Fibroblast of lung (primary cell): Measurements from ENCODE around the gene GPR55. TPM values are rescaled to one million over a fixed set of nuclear protein-coding genes. Genes with fewer than 3 reads are reported as not detected.
"Not testable (repeated sequence)": the region's sequence is repeated elsewhere in the genome, so short reads cannot be mapped to it uniquely, and the experiment has no call there.

ENCODE experiments used
- DNase-seq, 2 donors: peaks; one replicate each; pipeline versions ENCODE4 v3.0.0 to v3.0.0-alpha.2; 2010; ENCODE audit warnings: low read depth in 2 of 2
- H2AFZ ChIP-seq: 2 replicates; pipeline ENCODE4 v1.5.1; 2012; ENCODE audit warnings: low read length, control low read depth, inconsistent platforms
- H3K27ac ChIP-seq: 2 replicates; pipeline ENCODE4 v1.5.1; 2011; ENCODE audit warnings: low read length, control low read depth; ENCODE audit not compliant: insufficient read depth
- H3K27me3 ChIP-seq: 2 replicates; pipeline ENCODE4 v1.5.1; 2011; ENCODE audit warnings: mild to moderate bottlenecking, low read length; ENCODE audit not compliant: control insufficient read depth, insufficient read depth
- H3K36me3 ChIP-seq: 2 replicates; pipeline ENCODE4 v1.5.1; 2011; ENCODE audit warnings: low read length; ENCODE audit not compliant: control insufficient read depth, insufficient read depth
- H3K4me1 ChIP-seq: 2 replicates; pipeline ENCODE4 v1.5.1; 2011; ENCODE audit warnings: low read length; ENCODE audit not compliant: control insufficient read depth, insufficient read depth; ENCODE audit errors: extremely low read depth
- H3K4me2 ChIP-seq: 2 replicates; pipeline ENCODE4 v1.5.1; 2011; ENCODE audit warnings: low read length, control low read depth; ENCODE audit not compliant: insufficient read depth; ENCODE audit errors: extremely low read depth
- H3K4me3 ChIP-seq, 4 experiments: fragments of 200-600 bp in 1 of 4; sonication (generic) in 1 of 4; replicated peaks in 1 of 4; 2 replicates each; pipeline ENCODE4 v1.5.1; 2011 to 2016; ENCODE audit warnings: low read length in 4 of 4, low read depth in 3 of 4, mild to moderate bottlenecking in 3 of 4, control low read depth in 2 of 4, inconsistent platforms in 1 of 4, mixed read lengths in 1 of 4; ENCODE audit not compliant: insufficient read depth in 1 of 4; ENCODE audit errors: control extremely low read depth in 1 of 4
- H3K79me2 ChIP-seq: 2 replicates; pipeline ENCODE4 v1.5.1; 2012; ENCODE audit warnings: mild to moderate bottlenecking, low read length, inconsistent platforms; ENCODE audit not compliant: control insufficient read depth, insufficient read depth
- H3K9ac ChIP-seq: 2 replicates; pipeline ENCODE4 v1.5.1; 2011; ENCODE audit warnings: mild to moderate bottlenecking, low read length, control low read depth; ENCODE audit not compliant: insufficient read depth
- H3K9me3 ChIP-seq: 2 replicates; pipeline ENCODE4 v1.5.1; 2012; ENCODE audit warnings: low read depth, low read length; ENCODE audit not compliant: control insufficient read depth, insufficient read depth
- H4K20me1 ChIP-seq: 2 replicates; pipeline ENCODE4 v1.5.1; 2011; ENCODE audit warnings: low read length; ENCODE audit not compliant: control insufficient read depth, insufficient read depth; ENCODE audit errors: extremely low read depth
- CTCF ChIP-seq, 2 donors: IDR thresholded peaks in 1 of 2; conservative IDR thresholded peaks in 1 of 2; 1 replicate in 1 of 2; 2 replicates in 1 of 2; pipeline ENCODE4 v1.5.1; 2011 to 2012; ENCODE audit warnings: low read length in 2 of 2, control low read depth in 1 of 2, inconsistent platforms in 1 of 2, low read depth in 1 of 2, mild to moderate bottlenecking in 1 of 2
- EZH2 ChIP-seq: IDR thresholded peaks from 2 replicates; pipeline ENCODE4 v1.5.1; 2012; ENCODE audit warnings: low read length, control low read depth, mild to moderate bottlenecking; ENCODE audit errors: missing control alignments
- polyA plus RNA-seq, 2 donors: library from polyadenylated mRNA; depleted of rRNA in 1 of 2; stranded (reverse) in 1 of 2; unstranded in 1 of 2; fragments of >200 nt; gene quantifications; 2 replicates each; pipeline ENCODE4 v1.2.1, GENCODE V29; 2011 to 2012; ENCODE audit warnings: missing spikeins in 1 of 2
- total RNA-seq: library from RNA; depleted of rRNA; stranded (reverse); fragments of >200 nt; gene quantifications from 2 replicates; pipeline ENCODE4 v1.2.1, GENCODE V29; 2014

Gene GPR55
- total and polyA plus RNA-seq, 2 donors (not counting 1 experiment from before 2014, with no cell fraction given), result not detected

DNA sequence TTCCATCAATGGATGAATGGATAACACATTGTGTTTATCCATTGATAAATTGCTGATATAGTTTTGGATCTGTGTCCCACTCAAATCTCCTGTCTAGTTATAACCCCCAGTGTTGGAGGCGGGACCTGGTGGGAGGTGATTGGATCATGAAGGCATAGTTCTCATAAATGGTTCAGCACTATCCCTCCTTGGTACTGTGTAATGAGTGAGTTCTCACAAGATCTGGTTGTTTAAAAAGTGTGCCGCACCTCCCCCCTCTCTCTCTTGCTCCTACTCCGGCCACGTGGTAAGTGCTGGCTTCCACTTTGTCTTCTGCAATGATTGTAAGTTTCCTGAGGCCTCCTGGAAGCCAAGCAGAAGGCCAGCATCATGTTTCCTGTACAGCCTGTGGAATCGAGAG lies 47.0 kb upstream of the GPR55 start:
- H3K27ac ChIP-seq, result no peak overlapping the region
- H3K4me2 ChIP-seq, result no peak overlapping the region
- peaks cover 5% of the 10 kb centered on the region for H3K27me3 ChIP-seq
- H4K20me1 ChIP-seq, result no peaks in the 10 kb centered on the region
- H3K4me1 ChIP-seq, result peaks cover 4% of the 10 kb centered on the region
- no peak for TF ChIP-seq CTCF (conservative IDR thresholded peaks at IDR 0.05 in 1 of 2, IDR thresholded peaks at IDR 0.05 in 1 of 2; ENCODE audit: low read depth in 1 of 2, low read length in 2 of 2)
- TF ChIP-seq EZH2, result no peak
- no peaks in the 10 kb centered on the region for H3K79me2 ChIP-seq
- no peaks in the 10 kb centered on the region for H3K9me3 ChIP-seq
- DNase-seq, result no peak
- H3K36me3 ChIP-seq, result no peaks in the 10 kb centered on the region
- H3K4me3 ChIP-seq, result no peak overlapping the region
- H3K9ac ChIP-seq, result no peak overlapping the region
- H2AFZ ChIP-seq, result no peak overlapping the region

DNA sequence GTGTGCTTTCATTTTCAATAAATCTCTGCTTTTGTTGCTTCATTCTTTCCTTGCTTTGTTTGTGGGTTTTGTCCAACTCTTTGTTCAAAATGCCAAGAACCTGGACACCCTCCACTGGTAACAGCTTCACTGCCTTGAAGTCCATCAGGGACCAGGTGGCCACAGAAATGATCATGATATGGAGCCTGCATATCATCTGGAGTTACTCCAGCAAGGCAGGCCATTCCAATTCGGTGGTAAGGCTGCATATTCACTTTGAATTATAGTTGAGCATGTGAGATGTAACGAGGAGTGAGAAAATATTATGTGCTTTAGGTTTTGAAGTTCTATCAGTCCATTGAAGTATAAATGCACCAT lies 44.6 kb upstream of the GPR55 start:
- Histone ChIP-seq H3K27ac (no peak overlapping the region), H3K4me2 (no peak overlapping the region), H4K20me1 (no peaks in the 10 kb centered on the region), H3K4me1 (peaks cover 4% of the 10 kb centered on the region), H3K79me2 (no peaks in the 10 kb centered on the region), H3K36me3 (no peaks in the 10 kb centered on the region), H3K27me3 (no peaks in the 10 kb centered on the region), H3K4me3 (no peak overlapping the region), H2AFZ (peak overlapping the region; percentile 26), H3K9ac (no peak overlapping the region), H3K9me3 (no peaks in the 10 kb centered on the region)
- TF ChIP-seq CTCF (conservative IDR thresholded peaks at IDR 0.05 in 1 of 2, IDR thresholded peaks at IDR 0.05 in 1 of 2; ENCODE audit: low read depth in 1 of 2, low read length in 2 of 2), result no peak
- TF ChIP-seq EZH2, result no peak
- DNase-seq, result no peak

DNA sequence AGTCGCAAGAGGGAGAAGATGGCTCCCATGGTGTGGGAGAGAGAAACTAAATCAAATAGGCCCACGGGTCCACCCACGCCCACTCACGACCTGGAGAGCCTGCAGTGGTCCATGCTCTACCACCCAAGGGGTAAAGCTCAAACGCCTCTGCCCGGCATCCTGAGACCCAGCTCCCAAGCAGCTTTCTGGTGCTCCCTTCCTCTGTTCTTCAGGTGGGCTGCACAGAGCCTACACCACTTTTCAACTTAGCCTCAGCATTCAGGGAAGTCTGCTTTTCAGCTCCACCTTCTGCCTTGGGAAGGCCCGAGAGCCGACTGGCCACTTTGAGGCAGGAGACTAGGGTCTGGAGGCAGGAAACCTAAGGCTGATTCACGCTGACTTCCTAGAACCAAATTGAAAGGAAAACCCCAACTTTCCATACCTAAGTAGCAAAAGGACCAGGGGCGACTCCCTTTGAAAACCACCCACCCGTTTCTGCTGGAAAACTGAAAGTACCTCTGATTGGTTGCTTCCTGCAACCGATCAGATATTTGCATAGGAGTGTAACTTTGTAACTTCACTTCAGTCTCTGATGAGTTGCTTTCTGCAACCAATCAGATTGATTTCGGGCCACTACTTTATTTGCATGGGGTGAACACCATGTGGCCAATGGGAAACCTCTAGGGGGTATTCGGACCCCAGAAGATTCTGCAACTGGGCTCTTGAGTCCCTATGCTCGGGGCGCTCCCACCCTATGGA lies 44.0 kb upstream of the GPR55 start:
- peak overlapping the region; percentile 8 for H3K4me2 ChIP-seq
- no peak overlapping the region for H3K27ac ChIP-seq
- no peak for DNase-seq
- H2AFZ ChIP-seq, result peak overlapping the region; percentile 29
- TF ChIP-seq CTCF (conservative IDR thresholded peaks at IDR 0.05 in 1 of 2, IDR thresholded peaks at IDR 0.05 in 1 of 2; ENCODE audit: low read depth in 1 of 2, low read length in 2 of 2) (no peak), EZH2 (no peak)
- peak overlapping the region in 1 of 4 experiments; percentile 20 for H3K4me3 ChIP-seq
- H4K20me1 ChIP-seq, result no peaks in the 10 kb centered on the region
- peaks cover 2% of the 10 kb centered on the region for H3K4me1 ChIP-seq
- H3K9me3 ChIP-seq, result no peaks in the 10 kb centered on the region
- no peaks in the 10 kb centered on the region for H3K36me3 ChIP-seq
- no peaks in the 10 kb centered on the region for H3K79me2 ChIP-seq
- H3K9ac ChIP-seq, result no peak overlapping the region
- H3K27me3 ChIP-seq, result no peaks in the 10 kb centered on the region

DNA sequence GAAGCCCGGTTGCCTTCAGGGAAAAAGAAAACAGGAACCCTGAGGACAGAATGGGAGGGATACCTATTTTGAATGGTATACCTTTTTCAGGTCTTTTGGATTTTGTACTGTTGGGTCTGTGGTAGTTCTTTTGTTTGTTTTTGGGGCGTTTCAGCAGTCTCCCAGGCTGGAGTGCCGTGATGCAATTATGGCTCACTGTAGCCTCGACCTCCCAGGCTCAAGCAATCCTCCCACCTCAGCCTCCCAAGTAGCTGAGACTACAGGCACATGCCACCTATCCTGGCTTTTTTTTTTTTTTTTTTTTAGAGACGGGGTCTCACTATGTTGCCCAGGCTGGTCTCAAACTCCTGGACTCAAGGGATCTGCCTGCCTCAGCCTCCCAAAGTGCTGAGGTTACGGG lies 43.3 kb upstream of the GPR55 start:
- H3K9ac ChIP-seq, H4K20me1 ChIP-seq, H2AFZ ChIP-seq, H3K36me3 ChIP-seq, H3K4me1 ChIP-seq, H3K79me2 ChIP-seq, H3K4me3 ChIP-seq, H3K9me3 ChIP-seq, DNase-seq, H3K27ac ChIP-seq, H3K4me2 ChIP-seq, H3K27me3 ChIP-seq: not testable (repeated sequence)
